Measurements from ENCODE around the gene WDR70. TPM values are rescaled to one million over a fixed set of nuclear protein-coding genes. Genes with fewer than 3 reads are reported as not detected.
"Not testable (repeated sequence)": the region's sequence is repeated elsewhere in the genome, so short reads cannot be mapped to it uniquely, and the experiment has no call there.

Gene WDR70
- total and polyA plus RNA-seq, 2 donors (not counting 3 experiments of a cell fraction or from before 2014, with no cell fraction given), result 6.7 to 37.3 TPM

DNA sequence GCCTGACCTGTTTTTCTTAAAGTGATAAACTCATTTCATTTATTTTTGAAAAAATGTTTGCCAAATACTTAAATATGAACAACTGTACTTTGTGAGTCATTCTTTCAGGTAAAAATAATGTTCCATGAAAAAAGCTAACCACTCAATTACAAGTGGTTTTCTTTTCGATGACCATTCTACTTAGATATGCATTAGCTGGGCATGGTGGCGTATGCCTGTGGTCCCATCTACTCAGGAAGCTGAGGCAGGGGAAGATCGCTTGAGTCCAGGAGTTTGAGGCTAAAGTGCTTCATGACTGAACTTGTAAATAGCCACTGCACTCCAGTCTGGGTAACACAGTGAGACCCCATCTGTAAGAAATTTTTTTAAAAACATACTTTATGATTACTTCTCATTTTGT, 4.0 kb upstream of the WDR70 start:
- dilution Hi-C loops (cut with MboI; ENCODE audit: extremely low pct_ligation_motif_present, low sequenced_read_pairs) (no loop called here), intact Hi-C loops (cut with micrococcal nuclease) (no loop called here)
- no TSS peak for BruUV-seq (replicated peaks)
- Histone ChIP-seq H3K9me1 (replicated peaks; ENCODE audit: control insufficient read depth, extremely low read depth, insufficient read depth, low read length) (no peaks in the 10 kb centered on the region), H4K20me1 (replicated peaks; ENCODE audit: control insufficient read depth, extremely low read depth, insufficient read depth, low read length) (no peaks in the 10 kb centered on the region), H3K27me3 (ENCODE audit: control insufficient read depth in 2 of 2, insufficient read depth in 2 of 2, low read length in 2 of 2) (no peaks in the 10 kb centered on the region), H3K27ac (ENCODE audit: insufficient read depth, low read depth, low read length) (no peak overlapping the region), H3K9me3 (replicated peaks; ENCODE audit: control insufficient read depth, insufficient read depth, low read length) (no peaks in the 10 kb centered on the region), H3K79me2 (ENCODE audit: control insufficient read depth, insufficient read depth, low read length) (peaks cover 10% of the 10 kb centered on the region), H3K4me1 (ENCODE audit: control insufficient read depth, extremely low read depth, insufficient read depth, low read length) (peaks cover 5% of the 10 kb centered on the region), H3K4me3 (replicated peaks in 1 of 3; ENCODE audit: insufficient read depth in 1 of 3, low read depth in 1 of 3, low read length in 3 of 3) (no peak overlapping the region), H3K9ac (replicated peaks; ENCODE audit: extremely low read depth, insufficient read depth, low read length) (no peak overlapping the region), H2AFZ (ENCODE audit: low read depth, low read length) (no peak overlapping the region), H3K4me2 (ENCODE audit: insufficient read depth, low read length) (no peak overlapping the region), H3K36me3 (ENCODE audit: control insufficient read depth in 2 of 2, extremely low read depth in 1 of 2, insufficient read depth in 2 of 2, low read length in 2 of 2) (no peaks in the 10 kb centered on the region)
- DNase-seq (ENCODE audit: low read depth, low spot score) (no peak), FAIRE-seq (no peak)
- no peak for TF ChIP-seq MYC (IDR thresholded peaks at IDR 0.05; ENCODE audit: low read depth, low read length)
- TF ChIP-seq, protein P1, sequence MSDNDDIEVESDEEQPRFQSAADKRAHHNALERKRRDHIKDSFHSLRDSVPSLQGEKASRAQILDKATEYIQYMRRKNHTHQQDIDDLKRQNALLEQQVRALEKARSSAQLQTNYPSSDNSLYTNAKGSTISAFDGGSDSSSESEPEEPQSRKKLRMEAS (IDR thresholded peaks at IDR 0.05; ENCODE audit: insufficient read depth, insufficient read length), result no peak
- no peak for TF ChIP-seq EZH2 (IDR thresholded peaks at IDR 0.05; ENCODE audit: borderline replicate concordance, low read depth, low read length, severe bottlenecking)
- no peak for TF ChIP-seq JUN (IDR thresholded peaks at IDR 0.05; ENCODE audit: borderline replicate concordance, insufficient read depth, insufficient read length, low read depth)
- no peak for TF ChIP-seq GATA2 (IDR thresholded peaks at IDR 0.05; ENCODE audit: insufficient read depth, insufficient read length, low read depth, low read length)
- TF ChIP-seq POLR2AphosphoS5 (IDR thresholded peaks at IDR 0.05; ENCODE audit: insufficient read depth, low read depth, low read length), result no peak
- TF ChIP-seq POLR2A (IDR thresholded peaks at IDR 0.05; ENCODE audit: low read depth, low read length), result no peak
- TF ChIP-seq FOS (IDR thresholded peaks at IDR 0.05; ENCODE audit: borderline replicate concordance, insufficient read depth, low read length), result no peak
- TF ChIP-seq, protein P2, sequence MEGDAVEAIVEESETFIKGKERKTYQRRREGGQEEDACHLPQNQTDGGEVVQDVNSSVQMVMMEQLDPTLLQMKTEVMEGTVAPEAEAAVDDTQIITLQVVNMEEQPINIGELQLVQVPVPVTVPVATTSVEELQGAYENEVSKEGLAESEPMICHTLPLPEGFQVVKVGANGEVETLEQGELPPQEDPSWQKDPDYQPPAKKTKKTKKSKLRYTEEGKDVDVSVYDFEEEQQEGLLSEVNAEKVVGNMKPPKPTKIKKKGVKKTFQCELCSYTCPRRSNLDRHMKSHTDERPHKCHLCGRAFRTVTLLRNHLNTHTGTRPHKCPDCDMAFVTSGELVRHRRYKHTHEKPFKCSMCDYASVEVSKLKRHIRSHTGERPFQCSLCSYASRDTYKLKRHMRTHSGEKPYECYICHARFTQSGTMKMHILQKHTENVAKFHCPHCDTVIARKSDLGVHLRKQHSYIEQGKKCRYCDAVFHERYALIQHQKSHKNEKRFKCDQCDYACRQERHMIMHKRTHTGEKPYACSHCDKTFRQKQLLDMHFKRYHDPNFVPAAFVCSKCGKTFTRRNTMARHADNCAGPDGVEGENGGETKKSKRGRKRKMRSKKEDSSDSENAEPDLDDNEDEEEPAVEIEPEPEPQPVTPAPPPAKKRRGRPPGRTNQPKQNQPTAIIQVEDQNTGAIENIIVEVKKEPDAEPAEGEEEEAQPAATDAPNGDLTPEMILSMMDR (IDR thresholded peaks at IDR 0.05; ENCODE audit: extremely low read depth in 1 of 2, insufficient read depth in 1 of 2, low read depth in 1 of 2, low read length in 2 of 2), result no peak
- CTCF ChIA-PET, result no interaction called here
- POLR2A ChIA-PET, result no interaction called here

DNA sequence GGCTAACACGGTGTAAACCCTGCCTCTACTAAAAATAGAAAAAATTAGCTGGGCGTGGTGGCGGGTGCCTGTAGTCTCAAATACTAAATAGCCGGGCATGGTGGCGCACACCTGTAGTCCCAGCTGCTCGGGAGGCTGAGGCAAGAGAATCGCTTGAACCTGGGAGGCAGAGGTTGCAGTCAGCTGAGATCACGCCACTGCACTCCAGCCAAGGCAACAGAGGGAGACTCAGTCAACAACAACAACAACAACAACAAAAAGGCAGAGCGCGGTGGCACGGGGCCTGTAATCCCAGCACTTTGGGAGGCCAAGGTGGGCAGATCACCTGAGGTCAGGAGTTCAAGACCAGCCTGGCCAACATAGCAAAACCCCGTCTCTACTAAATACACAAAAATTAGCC, 1.1 kb upstream of the WDR70 start:
- H3K9me1 ChIP-seq (replicated peaks; ENCODE audit: control insufficient read depth, extremely low read depth, insufficient read depth, low read length); H2AFZ ChIP-seq (ENCODE audit: low read depth, low read length); H3K4me3 ChIP-seq (replicated peaks in 1 of 3; ENCODE audit: insufficient read depth in 1 of 3, low read depth in 1 of 3, low read length in 3 of 3); H4K20me1 ChIP-seq (replicated peaks; ENCODE audit: control insufficient read depth, extremely low read depth, insufficient read depth, low read length); BruUV-seq (replicated peaks); H3K9me3 ChIP-seq (replicated peaks; ENCODE audit: control insufficient read depth, insufficient read depth, low read length); POLR2A ChIA-PET; H3K4me1 ChIP-seq (ENCODE audit: control insufficient read depth, extremely low read depth, insufficient read depth, low read length); H3K4me2 ChIP-seq (ENCODE audit: insufficient read depth, low read length); H3K36me3 ChIP-seq (ENCODE audit: control insufficient read depth in 2 of 2, extremely low read depth in 1 of 2, insufficient read depth in 2 of 2, low read length in 2 of 2); dilution Hi-C loops (cut with MboI; ENCODE audit: extremely low pct_ligation_motif_present, low sequenced_read_pairs); H3K9ac ChIP-seq (replicated peaks; ENCODE audit: extremely low read depth, insufficient read depth, low read length); H3K27ac ChIP-seq (ENCODE audit: insufficient read depth, low read depth, low read length); H3K27me3 ChIP-seq (ENCODE audit: control insufficient read depth in 2 of 2, insufficient read depth in 2 of 2, low read length in 2 of 2); FAIRE-seq; CTCF ChIA-PET; DNase-seq (ENCODE audit: low read depth, low spot score); intact Hi-C loops (cut with micrococcal nuclease); H3K79me2 ChIP-seq (ENCODE audit: control insufficient read depth, insufficient read depth, low read length): not testable (repeated sequence)
